GM23338 (cell line): ENCODE data around the gene MMP19. TPM values are rescaled to one million over a fixed set of nuclear protein-coding genes. Genes with fewer than 3 reads are reported as not detected.

Experiments used
- ATAC-seq: fragments of 200-7000 bp; cut with Tn5 transposase; 3 replicates; pipeline ENCODE4 v1.9.1; 2020
- DNase-seq: peaks from one replicate; pipeline ENCODE4 v3.0.0-alpha.2; 2015; ENCODE audit warnings: low spot score
- H2AFZ ChIP-seq: fragments of 200-600 bp; sonication (generic); 2 replicates; pipeline ENCODE4 v1.8.0; 2016; ENCODE audit warnings: antibody characterized with exemption, mild to moderate bottlenecking, moderate library complexity
- H3F3A ChIP-seq: fragments of 200-600 bp; sonication (generic); replicated peaks from 2 replicates; pipeline ENCODE4 v1.8.0; 2017; ENCODE audit warnings: antibody characterized with exemption, mixed run types, low read depth
- H3K27ac ChIP-seq: fragments of 200-600 bp; sonication (generic); 2 replicates; pipeline ENCODE4 v1.6.1; 2016; ENCODE audit warnings: low read depth
- H3K27me3 ChIP-seq: fragments of 200-600 bp; sonication (generic); 2 replicates; pipeline ENCODE4 v1.8.0; 2016; ENCODE audit warnings: mild to moderate bottlenecking, mixed run types, moderate library complexity; ENCODE audit not compliant: insufficient read depth
- H3K36me3 ChIP-seq: fragments of 200-600 bp; sonication (generic); 2 replicates; pipeline ENCODE4 v1.8.0; 2016; ENCODE audit warnings: mild to moderate bottlenecking; ENCODE audit not compliant: insufficient read depth
- H3K4me1 ChIP-seq: fragments of 200-600 bp; sonication (generic); 2 replicates; pipeline ENCODE4 v1.8.0; 2016; ENCODE audit warnings: mild to moderate bottlenecking, moderate library complexity; ENCODE audit not compliant: insufficient read depth
- H3K4me2 ChIP-seq: fragments of 200-600 bp; sonication (generic); 2 replicates; pipeline ENCODE4 v1.7.1; 2017; ENCODE audit warnings: mixed run types
- H3K4me3 ChIP-seq: fragments of 200-600 bp; sonication (generic); 2 replicates; pipeline ENCODE4 v1.6.1; 2016; ENCODE audit warnings: mixed run types
- H3K79me2 ChIP-seq: fragments of 200-600 bp; sonication (generic); replicated peaks from 2 replicates; pipeline ENCODE4 v1.8.0; 2017; ENCODE audit warnings: mild to moderate bottlenecking; ENCODE audit not compliant: insufficient read depth
- H3K9me2 ChIP-seq: fragments of 200-600 bp; sonication (generic); 2 replicates; pipeline ENCODE4 v1.8.0; 2017; ENCODE audit not compliant: insufficient read depth
- H4K20me1 ChIP-seq: fragments of 200-600 bp; sonication (generic); replicated peaks from 2 replicates; pipeline ENCODE4 v1.8.0; 2017; ENCODE audit warnings: mild to moderate bottlenecking; ENCODE audit not compliant: insufficient read depth
- H3K27ac Mint-ChIP-seq: 2 replicates; pipeline ENCODE4 v1.8.0; 2020; ENCODE audit warnings: inconsistent platforms, mild to moderate bottlenecking, moderate library complexity, mixed read lengths
- H3K27me3 Mint-ChIP-seq: 3 replicates; pipeline ENCODE4 v1.8.0; 2022; ENCODE audit warnings: low read depth, mild to moderate bottlenecking, moderate library complexity, mixed read lengths, inconsistent platforms; ENCODE audit not compliant: insufficient read depth, poor library complexity
- H3K36me3 Mint-ChIP-seq: 3 replicates; pipeline ENCODE4 v1.8.0; 2021; ENCODE audit warnings: low read depth, mild to moderate bottlenecking, inconsistent platforms, moderate library complexity, mixed read lengths
- H3K4me1 Mint-ChIP-seq: 3 replicates; pipeline ENCODE4 v1.8.0; 2020; ENCODE audit warnings: mild to moderate bottlenecking, inconsistent platforms, mixed read lengths
- H3K4me3 Mint-ChIP-seq: 3 replicates; pipeline ENCODE4 v1.8.0; 2021; ENCODE audit warnings: moderate library complexity, mild to moderate bottlenecking, inconsistent platforms, mixed read lengths
- H3K9me3 Mint-ChIP-seq: 3 replicates; pipeline ENCODE4 v1.8.0; 2020; ENCODE audit warnings: moderate library complexity, mild to moderate bottlenecking, inconsistent platforms, mixed read lengths
- CREB1 ChIP-seq: fragments of 250-450 bp; sonication (Bioruptor Pico); IDR thresholded peaks from 2 replicates; pipeline ENCODE4 v1.5.0; 2020; ENCODE audit warnings: low read depth, mild to moderate bottlenecking, moderate library complexity
- CTCF ChIP-seq, 2 experiments: fragments of 200-600 bp in 1 of 2; sonication (generic) in 1 of 2; conservative IDR thresholded peaks; 2 replicates each; pipeline versions ENCODE4 v1.5.1 to v1.6.1; 2016 to 2017; ENCODE audit warnings: antibody characterized with exemption in 2 of 2, low read depth in 2 of 2, mild to moderate bottlenecking in 2 of 2, moderate library complexity in 1 of 2
- EZH2 ChIP-seq: fragments of 200-600 bp; sonication (generic); IDR thresholded peaks from one replicate; pipeline ENCODE4 v1.8.0; 2017; ENCODE audit warnings: antibody characterized with exemption, mild to moderate bottlenecking, low read depth; ENCODE audit not compliant: unreplicated experiment
- EZH2phosphoT487 ChIP-seq: fragments of 200-600 bp; sonication (generic); IDR thresholded peaks from one replicate; pipeline ENCODE4 v1.8.1; 2018; ENCODE audit warnings: antibody characterized with exemption; ENCODE audit not compliant: unreplicated experiment
- JUNB ChIP-seq: IDR thresholded peaks from one replicate; pipeline ENCODE4 v1.6.1; 2016; ENCODE audit warnings: antibody characterized with exemption; ENCODE audit not compliant: unreplicated experiment
- NANOG ChIP-seq: IDR thresholded peaks from 2 replicates; pipeline ENCODE4 v1.6.1; 2016; ENCODE audit warnings: antibody characterized with exemption, borderline replicate concordance
- POLR2AphosphoS5 ChIP-seq: IDR thresholded peaks from 2 replicates; pipeline ENCODE4 v1.6.1; 2016; ENCODE audit warnings: antibody characterized with exemption, low read depth
- REST ChIP-seq: IDR thresholded peaks from one replicate; pipeline ENCODE4 v1.6.1; 2018; ENCODE audit warnings: antibody characterized with exemption; ENCODE audit not compliant: unreplicated experiment
- STAT1 ChIP-seq: IDR thresholded peaks from one replicate; pipeline ENCODE4 v1.6.1; 2016; ENCODE audit warnings: antibody characterized with exemption; ENCODE audit not compliant: unreplicated experiment
- ZNF114 ChIP-seq: fragments of 250-450 bp; sonication (Bioruptor Pico); IDR thresholded peaks from 2 replicates; pipeline ENCODE4 v1.5.0; 2020; ENCODE audit warnings: mild to moderate bottlenecking, moderate library complexity
- ZNF331 ChIP-seq: fragments of 250-450 bp; sonication (Bioruptor Pico); IDR thresholded peaks from 2 replicates; pipeline ENCODE4 v1.5.0; 2020; ENCODE audit warnings: low read depth, mild to moderate bottlenecking, moderate library complexity
- polyA plus RNA-seq: library from polyadenylated mRNA; unstranded; fragments of >200 nt; fragmentation: Nextera tagmentation; extraction: Ambion mirVana; gene quantifications from 2 replicates; pipeline ENCODE4 v1.2.1, GENCODE V29; 2016
- total RNA-seq: library from RNA; depleted of rRNA; stranded (reverse); fragments of >200 nt; shearing (Covaris generic); gene quantifications from 2 replicates; pipeline ENCODE4 v1.2.3, GENCODE V29; 2014
- TF ChIP-seq, protein P1 (sequence below): IDR thresholded peaks from 2 replicates; pipeline ENCODE4 v1.6.1; 2016; ENCODE audit warnings: antibody characterized with exemption
- TF ChIP-seq, protein P2 (sequence below): fragments of 250-450 bp; sonication (Bioruptor Pico); IDR thresholded peaks from 2 replicates; pipeline ENCODE4 v1.5.0; 2020; ENCODE audit warnings: mild to moderate bottlenecking, moderate library complexity

The MMP19 gene
- total and polyA plus RNA-seq, 2 experiments from 2014 or later = 1.4 to 1.5 TPM

- H3K27ac ChIP-seq = no peak overlapping the region
- H3K9me2 ChIP-seq = peaks cover 4% of the 10 kb centered on the region; the same call in 1 of the 2 replicates
- H3K4me1 Mint-ChIP-seq = peaks cover 26% of the 10 kb centered on the region
- no peaks in the 10 kb centered on the region; the same call in 1 of the 3 replicates for H3K36me3 Mint-ChIP-seq
- 0 out of 2 replicates have a peak, but pooled peaks cover 3% of the 10 kb centered on the region for H3F3A ChIP-seq
- H3K36me3 ChIP-seq = no peaks in the 10 kb centered on the region
- no peak overlapping the region for H3K4me3 Mint-ChIP-seq
- DNase-seq = no peak
- H3K4me1 ChIP-seq = peaks cover 4% of the 10 kb centered on the region; the same call in 1 of the 2 replicates
- H2AFZ ChIP-seq = no peak overlapping the region
- H3K27me3 ChIP-seq = no peaks in the 10 kb centered on the region
- H3K4me2 ChIP-seq = no peak overlapping the region
- H3K79me2 ChIP-seq = no peaks in the 10 kb centered on the region
- H4K20me1 ChIP-seq = no peaks in the 10 kb centered on the region
- ATAC-seq = no peak
- H3K27me3 Mint-ChIP-seq = peaks cover 14% of the 10 kb centered on the region
- H3K4me3 ChIP-seq = no peak overlapping the region
- no peaks in the 10 kb centered on the region for H3K9me3 Mint-ChIP-seq
- no peak overlapping the region for H3K27ac Mint-ChIP-seq
- TF ChIP-seq ZNF331 (CRISPR knock-in tag) (no peak), ZNF114 (CRISPR knock-in tag) (no peak), POLR2AphosphoS5 (no peak), STAT1 (no peak), REST (no peak), CREB1 (CRISPR knock-in tag) (no peak), JUNB (no peak), NANOG (no peak), CTCF (conservative IDR thresholded peaks at IDR 0.05; ENCODE audit: low read depth in 2 of 2) (no peak), EZH2 (no peak), EZH2phosphoT487 (no peak)
- TF ChIP-seq, protein P1, sequence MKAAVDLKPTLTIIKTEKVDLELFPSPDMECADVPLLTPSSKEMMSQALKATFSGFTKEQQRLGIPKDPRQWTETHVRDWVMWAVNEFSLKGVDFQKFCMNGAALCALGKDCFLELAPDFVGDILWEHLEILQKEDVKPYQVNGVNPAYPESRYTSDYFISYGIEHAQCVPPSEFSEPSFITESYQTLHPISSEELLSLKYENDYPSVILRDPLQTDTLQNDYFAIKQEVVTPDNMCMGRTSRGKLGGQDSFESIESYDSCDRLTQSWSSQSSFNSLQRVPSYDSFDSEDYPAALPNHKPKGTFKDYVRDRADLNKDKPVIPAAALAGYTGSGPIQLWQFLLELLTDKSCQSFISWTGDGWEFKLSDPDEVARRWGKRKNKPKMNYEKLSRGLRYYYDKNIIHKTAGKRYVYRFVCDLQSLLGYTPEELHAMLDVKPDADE = no peak
- TF ChIP-seq, protein P2, sequence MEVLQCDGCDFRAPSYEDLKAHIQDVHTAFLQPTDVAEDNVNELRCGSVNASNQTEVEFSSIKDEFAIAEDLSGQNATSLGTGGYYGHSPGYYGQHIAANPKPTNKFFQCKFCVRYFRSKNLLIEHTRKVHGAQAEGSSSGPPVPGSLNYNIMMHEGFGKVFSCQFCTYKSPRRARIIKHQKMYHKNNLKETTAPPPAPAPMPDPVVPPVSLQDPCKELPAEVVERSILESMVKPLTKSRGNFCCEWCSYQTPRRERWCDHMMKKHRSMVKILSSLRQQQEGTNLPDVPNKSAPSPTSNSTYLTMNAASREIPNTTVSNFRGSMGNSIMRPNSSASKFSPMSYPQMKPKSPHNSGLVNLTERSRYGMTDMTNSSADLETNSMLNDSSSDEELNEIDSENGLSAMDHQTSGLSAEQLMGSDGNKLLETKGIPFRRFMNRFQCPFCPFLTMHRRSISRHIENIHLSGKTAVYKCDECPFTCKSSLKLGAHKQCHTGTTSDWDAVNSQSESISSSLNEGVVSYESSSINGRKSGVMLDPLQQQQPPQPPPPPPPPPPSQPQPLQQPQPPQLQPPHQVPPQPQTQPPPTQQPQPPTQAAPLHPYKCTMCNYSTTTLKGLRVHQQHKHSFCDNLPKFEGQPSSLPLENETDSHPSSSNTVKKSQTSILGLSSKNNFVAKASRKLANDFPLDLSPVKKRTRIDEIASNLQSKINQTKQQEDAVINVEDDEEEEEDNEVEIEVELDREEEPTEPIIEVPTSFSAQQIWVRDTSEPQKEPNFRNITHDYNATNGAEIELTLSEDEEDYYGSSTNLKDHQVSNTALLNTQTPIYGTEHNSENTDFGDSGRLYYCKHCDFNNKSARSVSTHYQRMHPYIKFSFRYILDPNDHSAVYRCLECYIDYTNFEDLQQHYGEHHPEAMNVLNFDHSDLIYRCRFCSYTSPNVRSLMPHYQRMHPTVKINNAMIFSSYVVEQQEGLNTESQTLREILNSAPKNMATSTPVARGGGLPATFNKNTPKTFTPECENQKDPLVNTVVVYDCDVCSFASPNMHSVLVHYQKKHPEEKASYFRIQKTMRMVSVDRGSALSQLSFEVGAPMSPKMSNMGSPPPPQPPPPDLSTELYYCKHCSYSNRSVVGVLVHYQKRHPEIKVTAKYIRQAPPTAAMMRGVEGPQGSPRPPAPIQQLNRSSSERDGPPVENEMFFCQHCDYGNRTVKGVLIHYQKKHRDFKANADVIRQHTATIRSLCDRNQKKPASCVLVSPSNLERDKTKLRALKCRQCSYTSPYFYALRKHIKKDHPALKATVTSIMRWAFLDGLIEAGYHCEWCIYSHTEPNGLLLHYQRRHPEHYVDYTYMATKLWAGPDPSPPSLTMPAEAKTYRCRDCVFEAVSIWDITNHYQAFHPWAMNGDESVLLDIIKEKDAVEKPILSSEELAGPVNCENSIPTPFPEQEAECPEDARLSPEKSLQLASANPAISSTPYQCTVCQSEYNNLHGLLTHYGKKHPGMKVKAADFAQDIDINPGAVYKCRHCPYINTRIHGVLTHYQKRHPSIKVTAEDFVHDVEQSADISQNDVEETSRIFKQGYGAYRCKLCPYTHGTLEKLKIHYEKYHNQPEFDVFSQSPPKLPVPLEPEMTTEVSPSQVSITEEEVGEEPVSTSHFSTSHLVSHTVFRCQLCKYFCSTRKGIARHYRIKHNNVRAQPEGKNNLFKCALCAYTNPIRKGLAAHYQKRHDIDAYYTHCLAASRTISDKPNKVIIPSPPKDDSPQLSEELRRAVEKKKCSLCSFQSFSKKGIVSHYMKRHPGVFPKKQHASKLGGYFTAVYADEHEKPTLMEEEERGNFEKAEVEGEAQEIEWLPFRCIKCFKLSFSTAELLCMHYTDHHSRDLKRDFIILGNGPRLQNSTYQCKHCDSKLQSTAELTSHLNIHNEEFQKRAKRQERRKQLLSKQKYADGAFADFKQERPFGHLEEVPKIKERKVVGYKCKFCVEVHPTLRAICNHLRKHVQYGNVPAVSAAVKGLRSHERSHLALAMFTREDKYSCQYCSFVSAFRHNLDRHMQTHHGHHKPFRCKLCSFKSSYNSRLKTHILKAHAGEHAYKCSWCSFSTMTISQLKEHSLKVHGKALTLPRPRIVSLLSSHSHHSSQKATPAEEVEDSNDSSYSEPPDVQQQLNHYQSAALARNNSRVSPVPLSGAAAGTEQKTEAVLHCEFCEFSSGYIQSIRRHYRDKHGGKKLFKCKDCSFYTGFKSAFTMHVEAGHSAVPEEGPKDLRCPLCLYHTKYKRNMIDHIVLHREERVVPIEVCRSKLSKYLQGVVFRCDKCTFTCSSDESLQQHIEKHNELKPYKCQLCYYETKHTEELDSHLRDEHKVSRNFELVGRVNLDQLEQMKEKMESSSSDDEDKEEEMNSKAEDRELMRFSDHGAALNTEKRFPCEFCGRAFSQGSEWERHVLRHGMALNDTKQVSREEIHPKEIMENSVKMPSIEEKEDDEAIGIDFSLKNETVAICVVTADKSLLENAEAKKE (CRISPR knock-in tag) = no peak
Measured at GRCh38 chr12:55840581-55841351, 2.0 kb downstream of the MMP19 start.
